Measurements from ENCODE around the gene BCHE. TPM values are rescaled to one million over a fixed set of nuclear protein-coding genes. Genes with fewer than 3 reads are reported as not detected.

Gene BCHE
- total RNA-seq, 4 donors from 2014 or later: 0.44 to 6.6 (median 1.6) TPM

DNA sequence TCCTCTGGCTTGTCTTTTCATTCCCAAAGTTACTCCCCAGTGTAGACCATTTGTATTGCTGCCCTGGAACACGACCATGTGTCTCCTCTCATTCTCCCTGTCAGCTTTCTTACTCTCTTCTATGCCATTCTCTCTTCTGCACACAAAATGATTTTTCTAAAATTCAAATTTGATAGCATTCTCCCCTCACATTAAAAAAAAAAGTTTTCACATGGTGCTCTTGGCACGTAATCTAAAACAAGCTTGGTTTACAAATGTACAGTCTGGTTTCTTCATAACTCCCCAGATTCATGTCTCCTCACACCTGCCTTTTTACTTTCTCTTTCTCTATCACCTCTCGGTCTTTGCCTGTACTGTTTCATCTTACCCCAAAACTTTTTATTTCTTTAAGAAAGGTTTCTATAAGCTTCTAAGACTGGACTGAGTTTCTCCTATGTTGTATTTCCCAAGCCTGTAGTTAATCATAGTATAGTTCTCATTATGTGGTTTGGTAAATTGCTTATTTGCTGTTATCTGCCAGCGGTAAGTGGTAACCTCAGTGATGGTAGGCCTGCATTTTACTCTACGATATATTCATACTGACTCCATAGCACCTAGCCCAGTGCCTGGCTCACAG, 31.2 kb downstream of the BCHE start:
- no peaks in the 10 kb centered on the region for H3K4me1 ChIP-seq
- H3K27ac ChIP-seq: no peak overlapping the region
- WGBS, 2 donors: 85 to 90% methylated on average over 5 of the region's 5 CpGs
- no peaks in the 10 kb centered on the region for H3K27me3 ChIP-seq
- H3K4me3 ChIP-seq (replicated peaks in 1 of 3): no peak overlapping the region
- intact Hi-C loops (cut with DNase I): no loop called here
- no peaks in the 10 kb centered on the region for H3K36me3 ChIP-seq
- DNase-seq: no peak
- no peaks in the 10 kb centered on the region for H3K9me3 ChIP-seq
- TF ChIP-seq POLR2A (IDR thresholded peaks at IDR 0.05): no peak
- TF ChIP-seq, protein P1, sequence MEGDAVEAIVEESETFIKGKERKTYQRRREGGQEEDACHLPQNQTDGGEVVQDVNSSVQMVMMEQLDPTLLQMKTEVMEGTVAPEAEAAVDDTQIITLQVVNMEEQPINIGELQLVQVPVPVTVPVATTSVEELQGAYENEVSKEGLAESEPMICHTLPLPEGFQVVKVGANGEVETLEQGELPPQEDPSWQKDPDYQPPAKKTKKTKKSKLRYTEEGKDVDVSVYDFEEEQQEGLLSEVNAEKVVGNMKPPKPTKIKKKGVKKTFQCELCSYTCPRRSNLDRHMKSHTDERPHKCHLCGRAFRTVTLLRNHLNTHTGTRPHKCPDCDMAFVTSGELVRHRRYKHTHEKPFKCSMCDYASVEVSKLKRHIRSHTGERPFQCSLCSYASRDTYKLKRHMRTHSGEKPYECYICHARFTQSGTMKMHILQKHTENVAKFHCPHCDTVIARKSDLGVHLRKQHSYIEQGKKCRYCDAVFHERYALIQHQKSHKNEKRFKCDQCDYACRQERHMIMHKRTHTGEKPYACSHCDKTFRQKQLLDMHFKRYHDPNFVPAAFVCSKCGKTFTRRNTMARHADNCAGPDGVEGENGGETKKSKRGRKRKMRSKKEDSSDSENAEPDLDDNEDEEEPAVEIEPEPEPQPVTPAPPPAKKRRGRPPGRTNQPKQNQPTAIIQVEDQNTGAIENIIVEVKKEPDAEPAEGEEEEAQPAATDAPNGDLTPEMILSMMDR (IDR thresholded peaks at IDR 0.05): no peak

DNA sequence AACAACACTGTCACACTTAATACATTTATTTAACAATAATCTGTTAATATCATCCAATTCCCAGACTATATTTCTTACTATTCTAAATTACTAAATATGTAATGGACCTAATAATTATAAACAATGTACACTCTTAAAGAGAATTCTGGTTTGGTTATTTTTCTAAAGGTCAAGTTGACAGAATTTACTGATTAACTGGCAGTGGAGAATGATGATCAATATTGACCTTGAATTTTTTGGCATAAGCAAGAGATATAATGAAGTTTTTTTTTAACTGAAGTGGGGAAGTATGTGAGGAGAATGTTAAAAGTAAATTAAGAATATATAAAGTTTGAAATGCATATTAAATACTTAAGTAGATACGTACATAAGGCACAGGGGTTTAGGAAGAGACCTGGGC, 33.8 kb downstream of the BCHE start:
- no peak overlapping the region for H3K4me3 ChIP-seq (replicated peaks in 1 of 3)
- no peak for DNase-seq
- H3K9me3 ChIP-seq: no peaks in the 10 kb centered on the region
- TF ChIP-seq, protein P1 (IDR thresholded peaks at IDR 0.05): no peak
- TF ChIP-seq POLR2A (IDR thresholded peaks at IDR 0.05): no peak
- no peaks in the 10 kb centered on the region for H3K4me1 ChIP-seq
- whole genome bisulfite sequencing, 2 donors: 83% methylated on average over 1 of the region's 1 CpG
- H3K27me3 ChIP-seq: no peaks in the 10 kb centered on the region
- H3K36me3 ChIP-seq: no peaks in the 10 kb centered on the region
- no peak overlapping the region for H3K27ac ChIP-seq
- intact Hi-C loops (cut with DNase I): no loop called here

DNA sequence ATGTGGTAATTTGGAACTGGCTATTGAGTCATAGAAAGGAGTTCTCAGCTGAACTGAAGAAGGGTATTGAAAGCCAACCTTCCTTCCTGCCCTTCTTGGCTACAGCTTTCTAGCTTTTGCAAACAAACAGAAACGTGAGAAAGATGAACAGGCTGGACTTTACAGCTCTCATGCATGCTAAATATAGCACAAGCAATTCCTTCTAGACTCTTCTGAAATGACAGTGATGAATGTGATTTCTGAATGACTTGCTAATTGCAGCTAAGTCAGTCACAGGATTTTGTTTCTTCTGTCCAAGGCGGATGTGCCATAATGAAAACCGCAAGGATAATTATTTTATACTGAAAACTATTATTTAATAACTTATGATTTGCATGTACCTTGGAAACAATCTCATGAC, 36.3 kb downstream of the BCHE start:
- no peak overlapping the region for H3K27ac ChIP-seq

DNA sequence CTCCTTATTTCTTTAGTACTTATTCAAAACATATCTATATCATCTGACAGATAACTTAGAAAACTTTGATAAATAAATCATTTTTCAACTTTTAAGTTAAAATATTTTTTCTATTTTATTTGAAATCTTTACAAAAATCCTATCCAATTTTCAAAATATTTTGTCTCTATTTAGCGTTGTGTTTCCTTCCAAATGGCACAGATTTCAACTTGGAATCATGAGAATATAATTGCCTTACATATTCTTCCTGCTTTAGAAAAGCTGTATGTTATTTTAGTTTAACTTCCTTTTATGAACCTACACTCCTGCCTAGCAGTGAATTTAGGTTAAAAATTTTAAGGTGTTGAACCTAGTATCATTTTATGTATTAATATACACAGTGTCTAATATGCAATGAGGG, 38.2 kb downstream of the BCHE start:
- Histone ChIP-seq H3K9me3 (no peaks in the 10 kb centered on the region), H3K27ac (no peak overlapping the region), H3K4me3 (replicated peaks in 1 of 3) (no peak overlapping the region), H3K4me1 (no peaks in the 10 kb centered on the region), H3K36me3 (no peaks in the 10 kb centered on the region), H3K27me3 (no peaks in the 10 kb centered on the region)
- no peak for TF ChIP-seq POLR2A (IDR thresholded peaks at IDR 0.05)
- TF ChIP-seq, protein P1 (IDR thresholded peaks at IDR 0.05): no peak
- DNase-seq: no peak
- 67 to 69% methylated on average over 1 of the region's 1 CpG for WGBS, 2 donors
- intact Hi-C loops (cut with DNase I): no loop called here

More for the DNA sequence above, 36.3 kb downstream of the BCHE start:
- Histone ChIP-seq H3K4me3 (replicated peaks in 1 of 3) (no peak overlapping the region), H3K9me3 (no peaks in the 10 kb centered on the region), H3K4me1 (no peaks in the 10 kb centered on the region), H3K36me3 (no peaks in the 10 kb centered on the region), H3K27me3 (no peaks in the 10 kb centered on the region)
- DNase-seq: no peak
- intact Hi-C loops (cut with DNase I): no loop called here
- 53% methylated on average over 3 of the region's 3 CpGs for WGBS, 2 donors
- TF ChIP-seq, protein P1 (IDR thresholded peaks at IDR 0.05): no peak
- no peak for TF ChIP-seq POLR2A (IDR thresholded peaks at IDR 0.05)

DNA sequence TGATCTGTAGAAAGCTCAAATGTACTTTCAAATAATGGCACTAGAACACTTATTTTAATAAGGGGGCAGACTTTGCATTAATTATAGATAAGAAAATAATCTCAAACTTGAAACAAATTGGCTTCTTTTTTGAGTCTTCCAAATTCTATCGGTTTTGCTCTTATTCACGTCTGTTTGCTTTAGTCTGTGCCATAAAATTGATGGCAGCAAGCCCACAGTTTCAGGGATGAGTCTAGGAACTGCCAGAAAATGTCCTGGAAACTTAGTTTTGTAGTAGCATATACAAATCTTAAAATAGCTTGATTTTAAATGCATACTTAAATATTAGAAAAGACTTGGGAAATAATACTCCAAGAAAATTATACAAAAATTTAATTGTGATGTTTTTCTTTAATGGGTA, 39.7 kb downstream of the BCHE start:
- Histone ChIP-seq H3K4me1 (no peaks in the 10 kb centered on the region), H3K9me3 (no peaks in the 10 kb centered on the region), H3K27me3 (no peaks in the 10 kb centered on the region), H3K27ac (no peak overlapping the region), H3K36me3 (no peaks in the 10 kb centered on the region), H3K4me3 (replicated peaks in 1 of 3) (no peak overlapping the region)
- WGBS, 2 donors: 64 to 68% methylated on average over 2 of the region's 2 CpGs
- intact Hi-C loops (cut with DNase I): no loop called here
- TF ChIP-seq POLR2A (IDR thresholded peaks at IDR 0.05): no peak
- TF ChIP-seq, protein P1 (IDR thresholded peaks at IDR 0.05): no peak
- no peak for DNase-seq

Data from thyroid gland (tissue), 4 donors.